ENCODE measurements around the gene PTCRA. TPM values are rescaled to one million over a fixed set of nuclear protein-coding genes. Genes with fewer than 3 reads are reported as not detected.
A peak's percentile ranks its signal among the peaks of the same experiment; 100 is the strongest.

The PTCRA gene
- total RNA-seq, 2 donors from 2014 or later, result not detected

- intact Hi-C loops (cut with DNase I, micrococcal nuclease), result no loop called here
These were observed 48.2 kb downstream of the PTCRA start for GRCh38 chr6:42963855-42964605.

GRCh38 chr6:42966571-42966970 lies 50.7 kb downstream of the PTCRA start:
- intact Hi-C loops (cut with DNase I, micrococcal nuclease), result no loop called here
- DNase-seq (no peak), ATAC-seq (no peak)

More at GRCh38 chr6:42963855-42964605, 48.2 kb downstream of the PTCRA start:
- DNase-seq (peak in 1 of 2 donors; percentile 38), ATAC-seq (peak; percentile 29)

GRCh38 chr6:42967228-42967627 lies 51.4 kb downstream of the PTCRA start:
- DNase-seq, result no peak
- ATAC-seq, result no peak
- intact Hi-C loops (cut with DNase I, micrococcal nuclease), result no loop called here

- no peak for DNase-seq
- ATAC-seq, result no peak
- intact Hi-C loops (cut with DNase I, micrococcal nuclease), result no loop called here
These were observed 52.4 kb downstream of the PTCRA start for GRCh38 chr6:42968126-42968701.

GRCh38 chr6:42968783-42969182 lies 52.9 kb downstream of the PTCRA start:
- intact Hi-C loops (cut with DNase I, micrococcal nuclease), result no loop called here
- DNase-seq (no peak), ATAC-seq (no peak)

GRCh38 chr6:42969431-42969830 lies 53.6 kb downstream of the PTCRA start:
- intact Hi-C loops (cut with DNase I, micrococcal nuclease), result no loop called here
- ATAC-seq (no peak), DNase-seq (no peak)

GRCh38 chr6:42969934-42970333 lies 54.1 kb downstream of the PTCRA start:
- ATAC-seq (no peak), DNase-seq (no peak)
- intact Hi-C loops (cut with DNase I, micrococcal nuclease), result no loop called here

GRCh38 chr6:42970871-42971612 lies 55.2 kb downstream of the PTCRA start:
- intact Hi-C loops (cut with DNase I, micrococcal nuclease), result no loop called here
- no peak for DNase-seq
- no peak for ATAC-seq

GRCh38 chr6:42971746-42972327 lies 56.0 kb downstream of the PTCRA start:
- ATAC-seq, result no peak

GRCh38 chr6:42973926-42974325 lies 58.1 kb downstream of the PTCRA start:
- intact Hi-C loops (cut with DNase I, micrococcal nuclease), result no loop called here
- no peak for DNase-seq
- no peak for ATAC-seq

More at GRCh38 chr6:42971746-42972327, 56.0 kb downstream of the PTCRA start:
- intact Hi-C loops (cut with DNase I, micrococcal nuclease), result no loop called here
- no peak for DNase-seq

- intact Hi-C loops (cut with DNase I, micrococcal nuclease), result no loop called here
- no peak for ATAC-seq
These were observed 59.2 kb downstream of the PTCRA start for GRCh38 chr6:42974919-42975505.

More at GRCh38 chr6:42974919-42975505, 59.2 kb downstream of the PTCRA start:
- DNase-seq, result no peak

Other genes starting within 250 kb of the PTCRA start
- gene PRPH2, start 193.5 kb upstream of the PTCRA start, total RNA-seq, result under 1 TPM; 0.40 to 0.67 TPM
- gene TBCC, start 169.9 kb upstream of the PTCRA start, total RNA-seq, result 10 to 100 TPM; 21.3 to 26.4 TPM
- 10 to 100 TPM; 20.2 to 20.5 TPM for gene BICRAL, start 134.0 kb upstream of the PTCRA start, total RNA-seq
- gene RPL7L1, start 36.4 kb upstream of the PTCRA start, total RNA-seq, result 10 to 100 TPM; 43.7 to 50.4 TPM
- 10 to 100 TPM; 19.6 to 25.9 TPM for gene CNPY3, start 13.4 kb downstream of the PTCRA start, total RNA-seq
- gene GNMT, start 44.7 kb downstream of the PTCRA start, total RNA-seq, result under 1 TPM in 1 of 2 donors, not detected in 1; 0.37 TPM
- 10 to 100 TPM; 22.4 to 26.9 TPM for gene PEX6, start 63.1 kb downstream of the PTCRA start, total RNA-seq
- gene PPP2R5D, start 68.5 kb downstream of the PTCRA start, total RNA-seq, result 10 to 100 TPM; 33.7 to 36.4 TPM
- 10 to 100 TPM; 35.8 to 43.6 TPM for gene MEA1, start 97.9 kb downstream of the PTCRA start, total RNA-seq
- 10 to 100 TPM; 43.8 to 59.0 TPM for gene KLHDC3, start 98.2 kb downstream of the PTCRA start, total RNA-seq
- gene RRP36, start 105.6 kb downstream of the PTCRA start, total RNA-seq, result 10 to 100 TPM; 33.6 to 45.8 TPM
- 10 to 100 TPM; 14.9 to 15.3 TPM for gene CUL7, start 137.8 kb downstream of the PTCRA start, total RNA-seq
- gene MRPL2, start 143.4 kb downstream of the PTCRA start, total RNA-seq, result 10 to 100 TPM; 62.5 to 75.0 TPM
- 100 to 1,000 TPM; 109 to 122 TPM for gene KLC4, start 143.6 kb downstream of the PTCRA start, total RNA-seq
- gene PTK7, start 160.3 kb downstream of the PTCRA start, total RNA-seq, result 1 to 10 TPM; 8.0 to 9.7 TPM